ENCODE measurements around the gene USP28.

Gene USP28

DNA sequence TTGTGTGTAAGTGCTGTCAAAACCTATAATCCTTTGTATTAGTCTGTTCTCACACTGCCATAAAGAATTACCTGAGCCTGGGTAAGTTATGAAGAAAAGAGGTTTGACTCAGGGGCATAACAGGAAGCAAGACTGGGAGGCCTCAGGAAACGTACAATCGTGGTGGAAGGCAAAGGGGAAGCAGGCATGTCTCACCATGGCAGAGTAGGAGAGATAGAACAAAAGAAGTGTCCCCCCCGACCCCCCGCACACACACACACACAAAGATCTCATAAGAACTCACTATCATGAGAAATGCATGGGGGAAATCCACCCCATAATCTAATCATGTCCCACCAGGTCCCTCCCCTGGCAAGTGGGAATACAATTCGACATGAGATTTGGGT, 2.3 kb upstream of the USP28 start:
- Histone ChIP-seq H3K27me3 (ENCODE audit: insufficient read depth, poor library complexity, severe bottlenecking) (no peaks in the 10 kb centered on the region), H3K4me1 (ENCODE audit: insufficient read depth, poor library complexity, severe bottlenecking) (peaks cover 7% of the 10 kb centered on the region), H3K4me3 (ENCODE audit: severe bottlenecking) (no peak overlapping the region), H3K36me3 (ENCODE audit: low read depth) (no peaks in the 10 kb centered on the region; the same call in 1 of the 2 replicates), H3K9me3 (ENCODE audit: severe bottlenecking) (no peaks in the 10 kb centered on the region), H3K27ac (ENCODE audit: poor library complexity, severe bottlenecking) (no peak overlapping the region)
- ATAC-seq (ENCODE audit: low read depth) (no peak), DNase-seq (ENCODE audit: low spot score) (no peak)
- TF ChIP-seq, protein P1, sequence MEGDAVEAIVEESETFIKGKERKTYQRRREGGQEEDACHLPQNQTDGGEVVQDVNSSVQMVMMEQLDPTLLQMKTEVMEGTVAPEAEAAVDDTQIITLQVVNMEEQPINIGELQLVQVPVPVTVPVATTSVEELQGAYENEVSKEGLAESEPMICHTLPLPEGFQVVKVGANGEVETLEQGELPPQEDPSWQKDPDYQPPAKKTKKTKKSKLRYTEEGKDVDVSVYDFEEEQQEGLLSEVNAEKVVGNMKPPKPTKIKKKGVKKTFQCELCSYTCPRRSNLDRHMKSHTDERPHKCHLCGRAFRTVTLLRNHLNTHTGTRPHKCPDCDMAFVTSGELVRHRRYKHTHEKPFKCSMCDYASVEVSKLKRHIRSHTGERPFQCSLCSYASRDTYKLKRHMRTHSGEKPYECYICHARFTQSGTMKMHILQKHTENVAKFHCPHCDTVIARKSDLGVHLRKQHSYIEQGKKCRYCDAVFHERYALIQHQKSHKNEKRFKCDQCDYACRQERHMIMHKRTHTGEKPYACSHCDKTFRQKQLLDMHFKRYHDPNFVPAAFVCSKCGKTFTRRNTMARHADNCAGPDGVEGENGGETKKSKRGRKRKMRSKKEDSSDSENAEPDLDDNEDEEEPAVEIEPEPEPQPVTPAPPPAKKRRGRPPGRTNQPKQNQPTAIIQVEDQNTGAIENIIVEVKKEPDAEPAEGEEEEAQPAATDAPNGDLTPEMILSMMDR (IDR thresholded peaks at IDR 0.05; ENCODE audit: poor library complexity, severe bottlenecking) = no peak

- Histone ChIP-seq H3K4me1 (ENCODE audit: insufficient read depth, poor library complexity, severe bottlenecking) (peaks cover 7% of the 10 kb centered on the region), H3K36me3 (ENCODE audit: low read depth) (no peaks in the 10 kb centered on the region; the same call in 1 of the 2 replicates), H3K9me3 (ENCODE audit: severe bottlenecking) (no peaks in the 10 kb centered on the region), H3K27me3 (ENCODE audit: insufficient read depth, poor library complexity, severe bottlenecking) (no peaks in the 10 kb centered on the region), H3K27ac (ENCODE audit: poor library complexity, severe bottlenecking) (no peak overlapping the region), H3K4me3 (ENCODE audit: severe bottlenecking) (no peak overlapping the region)
- no peak for DNase-seq (ENCODE audit: low spot score)
- TF ChIP-seq, protein P1 (IDR thresholded peaks at IDR 0.05; ENCODE audit: poor library complexity, severe bottlenecking) = no peak
- ATAC-seq (ENCODE audit: low read depth) = no peak
Measured at GRCh38 chr11:113876798-113877669, 1.7 kb upstream of the USP28 start.

DNA sequence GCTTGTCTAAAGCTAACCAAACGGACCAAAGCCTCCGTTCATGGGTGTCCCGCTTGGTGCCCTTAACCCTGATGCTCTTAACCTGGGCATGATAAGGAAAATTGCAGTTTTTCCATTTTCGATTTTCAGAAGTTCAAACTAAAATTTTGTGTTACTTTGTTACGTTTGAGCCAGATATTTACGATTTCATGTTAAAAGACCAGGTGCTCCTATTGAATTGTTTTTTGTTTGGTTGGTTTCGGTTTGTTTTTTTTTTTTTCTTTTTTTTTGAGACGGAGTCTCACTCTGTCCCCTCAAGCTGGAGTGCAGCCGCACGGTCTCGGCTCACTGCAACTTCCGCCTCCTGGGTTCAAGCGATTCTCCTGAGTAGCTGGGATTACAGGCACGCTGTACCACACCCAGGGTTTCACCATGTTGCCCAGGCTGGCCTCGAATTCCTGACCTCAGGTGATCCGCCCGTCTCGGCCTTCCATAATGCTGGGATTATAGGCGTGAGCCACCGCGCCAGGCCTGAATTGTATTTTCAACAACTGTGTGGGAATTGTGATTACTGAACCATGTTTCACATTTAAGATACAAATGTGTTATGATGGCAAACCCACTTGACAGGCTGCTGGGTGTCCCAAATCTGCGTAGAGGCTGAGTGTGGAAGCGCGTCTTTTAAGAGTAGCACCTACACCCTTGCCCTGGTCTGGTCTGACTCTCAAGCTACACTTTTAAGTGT, 864 bp upstream of the USP28 start:
- peaks cover 7% of the 10 kb centered on the region for H3K4me1 ChIP-seq (ENCODE audit: insufficient read depth, poor library complexity, severe bottlenecking)
- H3K9me3 ChIP-seq (ENCODE audit: severe bottlenecking) = no peaks in the 10 kb centered on the region
- DNase-seq (ENCODE audit: low spot score) (no peak), ATAC-seq (ENCODE audit: low read depth) (no peak)
- peak overlapping the region; percentile 95 for H3K4me3 ChIP-seq (ENCODE audit: severe bottlenecking)
- peak overlapping the region; percentile 45 for H3K27ac ChIP-seq (ENCODE audit: poor library complexity, severe bottlenecking)
- no peaks in the 10 kb centered on the region; the same call in 1 of the 2 replicates for H3K36me3 ChIP-seq (ENCODE audit: low read depth)
- TF ChIP-seq, protein P1 (IDR thresholded peaks at IDR 0.05; ENCODE audit: poor library complexity, severe bottlenecking) = no peak
- no peaks in the 10 kb centered on the region for H3K27me3 ChIP-seq (ENCODE audit: insufficient read depth, poor library complexity, severe bottlenecking)

- TF ChIP-seq, protein P1 (IDR thresholded peaks at IDR 0.05; ENCODE audit: poor library complexity, severe bottlenecking) = no peak
- no peaks in the 10 kb centered on the region for H3K9me3 ChIP-seq (ENCODE audit: severe bottlenecking)
- H3K4me3 ChIP-seq (ENCODE audit: severe bottlenecking) = peak overlapping the region; percentile 95
- ATAC-seq (ENCODE audit: low read depth) = peak; percentile 51
- H3K36me3 ChIP-seq (ENCODE audit: low read depth) = peaks cover 4% of the 10 kb centered on the region; the same call in 1 of the 2 replicates
- H3K27me3 ChIP-seq (ENCODE audit: insufficient read depth, poor library complexity, severe bottlenecking) = no peaks in the 10 kb centered on the region
- H3K27ac ChIP-seq (ENCODE audit: poor library complexity, severe bottlenecking) = peak overlapping the region; percentile 45
- peaks cover 7% of the 10 kb centered on the region for H3K4me1 ChIP-seq (ENCODE audit: insufficient read depth, poor library complexity, severe bottlenecking)
- no peak for DNase-seq (ENCODE audit: low spot score)
Measured at GRCh38 chr11:113874581-113875233, 665 bp downstream of the USP28 start.
